Fibroblast of lung (primary cell): ENCODE data around the gene OR6K2. TPM values are rescaled to one million over a fixed set of nuclear protein-coding genes. Genes with fewer than 3 reads are reported as not detected.
"Not testable (repeated sequence)": the region's sequence is repeated elsewhere in the genome, so short reads cannot be mapped to it uniquely, and the experiment has no call there.

Experiments
- DNase-seq, 2 donors: peaks; one replicate each; pipeline versions ENCODE4 v3.0.0 to v3.0.0-alpha.2; 2010; ENCODE audit warnings: low read depth in 2 of 2
- H2AFZ ChIP-seq: 2 replicates; pipeline ENCODE4 v1.5.1; 2012; ENCODE audit warnings: low read length, control low read depth, inconsistent platforms
- H3K27ac ChIP-seq: 2 replicates; pipeline ENCODE4 v1.5.1; 2011; ENCODE audit warnings: low read length, control low read depth; ENCODE audit not compliant: insufficient read depth
- H3K27me3 ChIP-seq: 2 replicates; pipeline ENCODE4 v1.5.1; 2011; ENCODE audit warnings: mild to moderate bottlenecking, low read length; ENCODE audit not compliant: control insufficient read depth, insufficient read depth
- H3K36me3 ChIP-seq: 2 replicates; pipeline ENCODE4 v1.5.1; 2011; ENCODE audit warnings: low read length; ENCODE audit not compliant: control insufficient read depth, insufficient read depth
- H3K4me1 ChIP-seq: 2 replicates; pipeline ENCODE4 v1.5.1; 2011; ENCODE audit warnings: low read length; ENCODE audit not compliant: control insufficient read depth, insufficient read depth; ENCODE audit errors: extremely low read depth
- H3K4me2 ChIP-seq: 2 replicates; pipeline ENCODE4 v1.5.1; 2011; ENCODE audit warnings: low read length, control low read depth; ENCODE audit not compliant: insufficient read depth; ENCODE audit errors: extremely low read depth
- H3K4me3 ChIP-seq, 4 experiments: fragments of 200-600 bp in 1 of 4; sonication (generic) in 1 of 4; replicated peaks in 1 of 4; 2 replicates each; pipeline ENCODE4 v1.5.1; 2011 to 2016; ENCODE audit warnings: low read length in 4 of 4, low read depth in 3 of 4, mild to moderate bottlenecking in 3 of 4, control low read depth in 2 of 4, inconsistent platforms in 1 of 4, mixed read lengths in 1 of 4; ENCODE audit not compliant: insufficient read depth in 1 of 4; ENCODE audit errors: control extremely low read depth in 1 of 4
- H3K79me2 ChIP-seq: 2 replicates; pipeline ENCODE4 v1.5.1; 2012; ENCODE audit warnings: mild to moderate bottlenecking, low read length, inconsistent platforms; ENCODE audit not compliant: control insufficient read depth, insufficient read depth
- H3K9ac ChIP-seq: 2 replicates; pipeline ENCODE4 v1.5.1; 2011; ENCODE audit warnings: mild to moderate bottlenecking, low read length, control low read depth; ENCODE audit not compliant: insufficient read depth
- H3K9me3 ChIP-seq: 2 replicates; pipeline ENCODE4 v1.5.1; 2012; ENCODE audit warnings: low read depth, low read length; ENCODE audit not compliant: control insufficient read depth, insufficient read depth
- H4K20me1 ChIP-seq: 2 replicates; pipeline ENCODE4 v1.5.1; 2011; ENCODE audit warnings: low read length; ENCODE audit not compliant: control insufficient read depth, insufficient read depth; ENCODE audit errors: extremely low read depth
- CTCF ChIP-seq, 2 donors: IDR thresholded peaks in 1 of 2; conservative IDR thresholded peaks in 1 of 2; 1 replicate in 1 of 2; 2 replicates in 1 of 2; pipeline ENCODE4 v1.5.1; 2011 to 2012; ENCODE audit warnings: low read length in 2 of 2, control low read depth in 1 of 2, inconsistent platforms in 1 of 2, low read depth in 1 of 2, mild to moderate bottlenecking in 1 of 2
- EZH2 ChIP-seq: IDR thresholded peaks from 2 replicates; pipeline ENCODE4 v1.5.1; 2012; ENCODE audit warnings: low read length, control low read depth, mild to moderate bottlenecking; ENCODE audit errors: missing control alignments
- polyA plus RNA-seq, 2 donors: library from polyadenylated mRNA; depleted of rRNA in 1 of 2; stranded (reverse) in 1 of 2; unstranded in 1 of 2; fragments of >200 nt; gene quantifications; 2 replicates each; pipeline ENCODE4 v1.2.1, GENCODE V29; 2011 to 2012; ENCODE audit warnings: missing spikeins in 1 of 2
- total RNA-seq: library from RNA; depleted of rRNA; stranded (reverse); fragments of >200 nt; gene quantifications from 2 replicates; pipeline ENCODE4 v1.2.1, GENCODE V29; 2014

OR6K2 gene
- total and polyA plus RNA-seq, 2 donors (not counting 1 experiment from before 2014, with no cell fraction given), result not detected

GRCh38 chr1:158689110-158689509, 11.3 kb downstream of the OR6K2 start:
- Histone ChIP-seq H3K4me2 (no peak overlapping the region), H3K27me3 (no peaks in the 10 kb centered on the region), H3K9me3 (no peaks in the 10 kb centered on the region), H2AFZ (no peak overlapping the region), H3K27ac (no peak overlapping the region), H3K9ac (no peak overlapping the region), H3K4me3 (no peak overlapping the region), H3K79me2 (no peaks in the 10 kb centered on the region), H3K4me1 (no peaks in the 10 kb centered on the region), H3K36me3 (no peaks in the 10 kb centered on the region), H4K20me1 (no peaks in the 10 kb centered on the region)
- no peak for DNase-seq
- TF ChIP-seq EZH2, result no peak
- no peak for TF ChIP-seq CTCF (conservative IDR thresholded peaks at IDR 0.05 in 1 of 2, IDR thresholded peaks at IDR 0.05 in 1 of 2; ENCODE audit: low read depth in 1 of 2, low read length in 2 of 2)

- not testable (repeated sequence) for H2AFZ ChIP-seq
Observed at GRCh38 chr1:158688343-158688742, 12.1 kb downstream of the OR6K2 start.

GRCh38 chr1:158687037-158687436, 13.4 kb downstream of the OR6K2 start:
- Histone ChIP-seq H3K4me2 (no peak overlapping the region), H3K4me3 (no peak overlapping the region), H3K9me3 (no peaks in the 10 kb centered on the region), H3K27me3 (no peaks in the 10 kb centered on the region), H3K36me3 (no peaks in the 10 kb centered on the region), H3K9ac (no peak overlapping the region), H3K4me1 (no peaks in the 10 kb centered on the region), H3K27ac (no peak overlapping the region), H4K20me1 (no peaks in the 10 kb centered on the region), H3K79me2 (no peaks in the 10 kb centered on the region), H2AFZ (no peak overlapping the region)
- TF ChIP-seq CTCF (conservative IDR thresholded peaks at IDR 0.05 in 1 of 2, IDR thresholded peaks at IDR 0.05 in 1 of 2; ENCODE audit: low read depth in 1 of 2, low read length in 2 of 2) (no peak), EZH2 (no peak)
- no peak for DNase-seq

More at GRCh38 chr1:158688343-158688742, 12.1 kb downstream of the OR6K2 start:
- not testable (repeated sequence) for H3K27me3 ChIP-seq, H3K4me2 ChIP-seq, H3K9me3 ChIP-seq, H3K4me1 ChIP-seq, H3K36me3 ChIP-seq, H3K79me2 ChIP-seq, H3K4me3 ChIP-seq, H4K20me1 ChIP-seq, DNase-seq, H3K9ac ChIP-seq, H3K27ac ChIP-seq
